B cell (primary cell): ENCODE measurements around the gene ERBB2. TPM values are rescaled to one million over a fixed set of nuclear protein-coding genes. Genes with fewer than 3 reads are reported as not detected.

Experiments
- ATAC-seq: fragments of 200-7000 bp; cut with Tn5 transposase; one replicate; pipeline ENCODE4 v1.10.0; 2021; ENCODE audit warnings: low read depth, mild to moderate bottlenecking, moderate number of reproducible peaks, moderate library complexity
- CTCF ChIA-PET: fragments of 350-600 bp; sonication (Branson Sonifier 250); formaldehyde crosslinking; loops from one replicate; lab custom pipeline; 2021; ENCODE audit warnings: antibody characterized with exemption, inconsistent platforms; lab: Charles Lee
- POLR2A ChIA-PET: fragments of 350-600 bp; sonication (Branson Sonifier 250); formaldehyde crosslinking; loops from one replicate; lab custom pipeline; 2021; ENCODE audit warnings: antibody characterized with exemption; lab: Charles Lee
- DNase-seq: peaks from one replicate; pipeline ENCODE4 v3.0.0; 2013
- H2AFZ ChIP-seq: 2 replicates; pipeline ENCODE4 v1.6.1; 2012; ENCODE audit warnings: mild to moderate bottlenecking, low read depth, low read length; ENCODE audit not compliant: insufficient read depth, poor library complexity, severe bottlenecking
- H3K27ac ChIP-seq, 2 donors: 1 replicate in 1 of 2; 2 replicates in 1 of 2; pipeline ENCODE4 v1.5.1; 2012 to 2013; ENCODE audit warnings: low read length in 2 of 2, mild to moderate bottlenecking in 2 of 2, moderate library complexity in 1 of 2
- H3K27me3 ChIP-seq, 4 experiments: fragments of 200-600 bp in 1 of 4; sonication (generic) in 1 of 4; replicated peaks in 1 of 4; 1 replicate in 2 of 4; 2 replicates in 2 of 4; pipeline versions ENCODE4 v1.6.1 to v1.7.0; 2013 to 2016; ENCODE audit warnings: low read length in 3 of 4, mild to moderate bottlenecking in 2 of 4, mixed read lengths in 1 of 4, moderate library complexity in 1 of 4; ENCODE audit not compliant: insufficient read depth in 4 of 4, control insufficient read depth in 3 of 4; ENCODE audit errors: control extremely low read depth in 1 of 4
- H3K36me3 ChIP-seq, 2 experiments: replicated peaks in 1 of 2; 1 replicate in 1 of 2; 2 replicates in 1 of 2; pipeline versions ENCODE4 v1.6.1 to v1.7.1; 2013; ENCODE audit warnings: low read length in 1 of 2; ENCODE audit not compliant: insufficient read depth in 2 of 2, control insufficient read depth in 1 of 2; ENCODE audit errors: control extremely low read depth in 1 of 2, extremely low read depth in 1 of 2
- H3K4me1 ChIP-seq, 2 donors: fragments of 200-600 bp in 1 of 2; sonication (generic) in 1 of 2; 1 replicate in 1 of 2; 2 replicates in 1 of 2; pipeline versions ENCODE4 v1.5.1 to v1.6.1; 2013 to 2017; ENCODE audit warnings: low read length in 2 of 2; ENCODE audit not compliant: control insufficient read depth in 2 of 2, insufficient read depth in 2 of 2
- H3K4me2 ChIP-seq: replicated peaks from 2 replicates; pipeline ENCODE3; 2012; ENCODE audit warnings: mild to moderate bottlenecking, low read depth, low read length; ENCODE audit not compliant: poor library complexity, severe bottlenecking
- H3K4me3 ChIP-seq, 5 experiments: fragments of 200-600 bp in 1 of 5; sonication (generic) in 1 of 5; 1 replicate in 3 of 5; 2 replicates in 2 of 5; pipeline versions ENCODE4 v1.5.1 to v1.7.0; 2011 to 2016; ENCODE audit warnings: low read length in 4 of 5, mild to moderate bottlenecking in 4 of 5, low read depth in 2 of 5, control low read depth in 1 of 5, moderate library complexity in 1 of 5; ENCODE audit not compliant: insufficient read depth in 1 of 5; ENCODE audit errors: control extremely low read depth in 1 of 5, extremely low read depth in 1 of 5
- H3K79me2 ChIP-seq: fragments of 200-600 bp; sonication (generic); one replicate; pipeline ENCODE4 v1.6.0; 2016; ENCODE audit warnings: low read length; ENCODE audit not compliant: control insufficient read depth, insufficient read depth
- H3K9ac ChIP-seq: fragments of 200-600 bp; sonication (generic); 2 replicates; pipeline ENCODE4 v1.6.1; 2017; ENCODE audit warnings: mild to moderate bottlenecking, low read length, moderate library complexity
- H3K9me3 ChIP-seq, 3 donors: one replicate each; pipeline versions ENCODE4 v1.6.1 to v1.7.1; 2013; ENCODE audit warnings: low read length in 2 of 3; ENCODE audit not compliant: control insufficient read depth in 2 of 3, insufficient read depth in 1 of 3; ENCODE audit errors: control extremely low read depth in 1 of 3
- H4K20me1 ChIP-seq: 2 replicates; pipeline ENCODE4 v1.6.0; 2012; ENCODE audit warnings: mild to moderate bottlenecking, low read length; ENCODE audit not compliant: insufficient read depth, control insufficient read depth, poor library complexity, severe bottlenecking
- H3K27ac Mint-ChIP-seq: one replicate; pipeline ENCODE4 v1.8.0; 2021; ENCODE audit warnings: mixed read lengths
- H3K27me3 Mint-ChIP-seq: one replicate; pipeline ENCODE4 v1.8.0; 2021; ENCODE audit warnings: mixed read lengths
- H3K4me1 Mint-ChIP-seq: one replicate; pipeline ENCODE4 v1.8.0; 2021; ENCODE audit warnings: mixed read lengths
- H3K4me3 Mint-ChIP-seq: one replicate; pipeline ENCODE4 v1.8.0; 2021; ENCODE audit warnings: mixed read lengths
- H3K9me3 Mint-ChIP-seq: one replicate; pipeline ENCODE4 v1.8.0; 2022; ENCODE audit warnings: mixed read lengths; ENCODE audit not compliant: insufficient read depth
- EZH2 ChIP-seq: IDR thresholded peaks from 2 replicates; pipeline ENCODE4 v1.6.1; 2012; ENCODE audit warnings: borderline replicate concordance, low read depth, mild to moderate bottlenecking, moderate library complexity, low read length; ENCODE audit not compliant: insufficient read depth, poor library complexity, severe bottlenecking
- WGBS: methylation state at CpG from one replicate; pipeline ENCODE4 v1.1.5; 2013; ENCODE audit warnings: missing lambda C conversion rate; ENCODE audit not compliant: insufficient coverage; 5-methylcytosine and 5-hydroxymethylcytosine counted together
- intact Hi-C: fragments of 100-400 bp; cut with micrococcal nuclease; formaldehyde crosslinking; loops from one replicate; pipeline ENCODE4 v1.10.0; 2022
- polyA plus RNA-seq: library from polyadenylated mRNA; depleted of rRNA; stranded (reverse); fragments of >200 nt; gene quantifications from 2 replicates; pipeline ENCODE4 v1.2.3, GENCODE V29; 2012
- small RNA-seq: library from RNA; depleted of rRNA; stranded (forward); fragments of <200 nt; gene quantifications from one replicate; pipeline ENCODE3, GENCODE V24; 2012; ENCODE audit warnings: low replicate concordance, low read depth; ENCODE audit not compliant: insufficient read length
- total RNA-seq, 2 donors: library from RNA; stranded (reverse); fragments of 120-200 nt in 1 of 2; gene quantifications; 1 replicate in 1 of 2; 2 replicates in 1 of 2; pipeline versions ENCODE4 v1.2.3 to v1.2.4, GENCODE V29; 2013 to 2022
- TF ChIP-seq, protein P1 (sequence below): fragments of 200-600 bp; IDR thresholded peaks from one replicate; pipeline ENCODE4 v1.8.0; 2022; ENCODE audit warnings: antibody characterized with exemption, mild to moderate bottlenecking

Gene ERBB2
- total and polyA plus RNA-seq, 2 donors (not counting 1 experiment from before 2014, with no cell fraction given) = 3.2 to 8.4 TPM

DNA sequence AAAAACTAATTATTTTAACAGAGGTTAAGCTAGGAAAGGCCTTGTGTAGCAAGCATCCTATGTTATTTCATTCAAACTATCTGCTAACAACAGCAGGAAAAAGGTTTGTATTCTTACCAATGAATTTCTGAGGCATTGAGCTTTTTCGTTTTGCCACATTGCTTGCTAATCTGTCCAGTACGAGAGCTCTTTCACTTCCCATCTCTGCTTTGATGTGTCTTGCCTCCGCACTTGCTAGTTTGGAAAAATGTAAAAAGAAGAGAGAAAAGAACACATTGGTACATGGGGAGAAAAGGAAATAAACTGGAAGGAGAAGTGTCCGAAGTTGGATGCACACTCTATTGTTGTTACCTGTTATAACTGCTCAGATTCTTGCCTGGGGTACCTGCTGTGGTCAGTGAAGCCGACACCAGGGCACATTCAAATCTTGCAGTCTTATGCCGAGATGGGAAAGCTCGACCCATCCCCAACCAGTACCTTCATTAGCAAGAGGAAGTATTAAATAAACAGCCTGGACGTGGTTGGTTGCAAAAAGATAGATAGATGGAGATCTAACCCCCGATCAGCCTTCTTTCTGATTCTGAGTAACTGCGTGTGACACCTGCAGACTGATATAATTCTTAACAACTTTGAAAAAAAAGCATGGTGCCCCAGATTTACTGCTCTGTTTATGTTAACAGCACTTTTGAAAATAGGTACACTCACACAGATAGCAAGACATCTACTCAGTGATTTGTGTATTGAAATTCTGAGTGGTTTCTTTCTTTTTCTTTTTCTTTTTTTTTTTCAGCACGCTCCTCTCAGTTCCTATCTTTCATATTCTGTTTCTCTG lies 77.9 kb downstream of the ERBB2 start:
- peak overlapping the region; percentile 93 for H3K27ac Mint-ChIP-seq
- Histone ChIP-seq H3K9ac (peak overlapping the region; percentile 74), H3K79me2 (peaks cover 95% of the 10 kb centered on the region), H2AFZ (no peak overlapping the region), H3K4me2 (peak overlapping the region; percentile 77), H3K27me3 (no peaks in the 10 kb centered on the region), H4K20me1 (no peaks in the 10 kb centered on the region), H3K36me3 (peaks cover 3 to 54% of the 10 kb centered on the region in 2 experiments), H3K4me1 (peaks cover 80 to 90% of the 10 kb centered on the region in 2 donors), H3K27ac (peak overlapping the region; percentile 33 to 86), H3K9me3 (no peaks in the 10 kb centered on the region), H3K4me3 (peak overlapping the region; percentile 17 to 86 (median 51))
- peaks cover 81% of the 10 kb centered on the region for H3K4me1 Mint-ChIP-seq
- intact Hi-C loops = loop anchor here (1.0 to 5.0 kb wide), 2 partner anchors 17 to 205 kb away; partner anchors contain the start of gene PSMD3
- POLR2A ChIA-PET = interaction anchor here (0.9 to 3.9 kb wide), 3 partner anchors 8 to 22 kb away, joined by 4 to 46 read pairs (median 7); no protein-coding TSS in a partner anchor
- TF ChIP-seq, protein P1, sequence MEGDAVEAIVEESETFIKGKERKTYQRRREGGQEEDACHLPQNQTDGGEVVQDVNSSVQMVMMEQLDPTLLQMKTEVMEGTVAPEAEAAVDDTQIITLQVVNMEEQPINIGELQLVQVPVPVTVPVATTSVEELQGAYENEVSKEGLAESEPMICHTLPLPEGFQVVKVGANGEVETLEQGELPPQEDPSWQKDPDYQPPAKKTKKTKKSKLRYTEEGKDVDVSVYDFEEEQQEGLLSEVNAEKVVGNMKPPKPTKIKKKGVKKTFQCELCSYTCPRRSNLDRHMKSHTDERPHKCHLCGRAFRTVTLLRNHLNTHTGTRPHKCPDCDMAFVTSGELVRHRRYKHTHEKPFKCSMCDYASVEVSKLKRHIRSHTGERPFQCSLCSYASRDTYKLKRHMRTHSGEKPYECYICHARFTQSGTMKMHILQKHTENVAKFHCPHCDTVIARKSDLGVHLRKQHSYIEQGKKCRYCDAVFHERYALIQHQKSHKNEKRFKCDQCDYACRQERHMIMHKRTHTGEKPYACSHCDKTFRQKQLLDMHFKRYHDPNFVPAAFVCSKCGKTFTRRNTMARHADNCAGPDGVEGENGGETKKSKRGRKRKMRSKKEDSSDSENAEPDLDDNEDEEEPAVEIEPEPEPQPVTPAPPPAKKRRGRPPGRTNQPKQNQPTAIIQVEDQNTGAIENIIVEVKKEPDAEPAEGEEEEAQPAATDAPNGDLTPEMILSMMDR = no peak
- no peak for TF ChIP-seq EZH2
- WGBS = 8% methylated on average over 5 of the region's 11 CpGs
- DNase-seq (peak; percentile 59), ATAC-seq (peak; percentile 36)
- H3K4me3 Mint-ChIP-seq = peak overlapping the region; percentile 89
- no peaks in the 10 kb centered on the region for H3K27me3 Mint-ChIP-seq
- CTCF ChIA-PET = interaction anchor here (0.8 to 3.5 kb wide), 10 partner anchors 13 to 202 kb away, joined by 3 to 32 read pairs (median 5); partner anchors contain the start of gene PSMD3
- H3K9me3 Mint-ChIP-seq = no peaks in the 10 kb centered on the region

Small RNAs within 50 kb of the gene (small RNA-seq; reads per million reads assigned to genes)
- gene MIR4728 = not detected

Other genes with a start within 250 kb of the ERBB2 start
- 56.9 and 59.1 TPM in 2 replicates for gene MED1, start 248.8 kb upstream of the ERBB2 start, total RNA-seq
- 11.1 and 13.1 TPM in 2 replicates for gene MED1, start 248.8 kb upstream of the ERBB2 start, polyA plus RNA-seq
- gene CDK12, start 238.6 kb upstream of the ERBB2 start, total RNA-seq = 117 and 134 TPM in 2 replicates
- gene CDK12, start 238.6 kb upstream of the ERBB2 start, polyA plus RNA-seq = 25.6 and 29.8 TPM in 2 replicates
- gene NEUROD2, start 92.1 kb upstream of the ERBB2 start, total RNA-seq = not detected in 2 replicates
- 0.04 and 0.06 TPM in 2 replicates for gene NEUROD2, start 92.1 kb upstream of the ERBB2 start, polyA plus RNA-seq
- gene PPP1R1B, start 73.1 kb upstream of the ERBB2 start, total RNA-seq = not detected in 2 replicates
- not detected in 2 replicates for gene PPP1R1B, start 73.1 kb upstream of the ERBB2 start, polyA plus RNA-seq
- 93.1 and 101 TPM in 2 replicates for gene STARD3, start 62.9 kb upstream of the ERBB2 start, total RNA-seq
- gene STARD3, start 62.9 kb upstream of the ERBB2 start, polyA plus RNA-seq = 209 and 231 TPM in 2 replicates
- gene TCAP, start 34.7 kb upstream of the ERBB2 start, total RNA-seq = 4.2 and 5.1 TPM in 2 replicates
- 3.8 and 5.2 TPM in 2 replicates for gene TCAP, start 34.7 kb upstream of the ERBB2 start, polyA plus RNA-seq
- gene PNMT, start 31.6 kb upstream of the ERBB2 start, total RNA-seq = 0.39 and 0.76 TPM in 2 replicates
- 0.13 and 0.87 TPM in 2 replicates for gene PNMT, start 31.6 kb upstream of the ERBB2 start, polyA plus RNA-seq
- 34.3 and 36.9 TPM in 2 replicates for gene PGAP3, start 12.0 kb upstream of the ERBB2 start, total RNA-seq
- gene PGAP3, start 12.0 kb upstream of the ERBB2 start, polyA plus RNA-seq = 27.4 and 38.1 TPM in 2 replicates
- 37.9 and 41.1 TPM in 2 replicates for gene MIEN1, start 30.5 kb downstream of the ERBB2 start, total RNA-seq
- 55.6 and 63.2 TPM in 2 replicates for gene MIEN1, start 30.5 kb downstream of the ERBB2 start, polyA plus RNA-seq
- 0.78 and 0.84 TPM in 2 replicates for gene GRB7, start 37.9 kb downstream of the ERBB2 start, total RNA-seq
- gene GRB7, start 37.9 kb downstream of the ERBB2 start, polyA plus RNA-seq = 0.81 and 1.5 TPM in 2 replicates
- gene IKZF3, start 164.2 kb downstream of the ERBB2 start, total RNA-seq = 178 and 187 TPM in 2 replicates
- 63.0 and 64.0 TPM in 2 replicates for gene IKZF3, start 164.2 kb downstream of the ERBB2 start, polyA plus RNA-seq
- gene ZPBP2, start 168.1 kb downstream of the ERBB2 start, total RNA-seq = 1.7 and 2.0 TPM in 2 replicates
- gene ZPBP2, start 168.1 kb downstream of the ERBB2 start, polyA plus RNA-seq = 1.5 and 1.6 TPM in 2 replicates
- 21.5 and 21.8 TPM in 2 replicates for gene GSDMB, start 218.6 kb downstream of the ERBB2 start, total RNA-seq
- gene GSDMB, start 218.6 kb downstream of the ERBB2 start, polyA plus RNA-seq = 33.8 and 37.6 TPM in 2 replicates
- 43.4 and 51.8 TPM in 2 replicates for gene ORMDL3, start 227.5 kb downstream of the ERBB2 start, total RNA-seq
- gene ORMDL3, start 227.5 kb downstream of the ERBB2 start, polyA plus RNA-seq = 78.5 and 90.6 TPM in 2 replicates
- gene LRRC3C, start 227.7 kb downstream of the ERBB2 start, total RNA-seq = not detected in 2 replicates
- 0.12 TPM in 1 of 2 replicates, not detected in the other for gene LRRC3C, start 227.7 kb downstream of the ERBB2 start, polyA plus RNA-seq